ENCODE results near the gene IFIT1. TPM values are rescaled to one million over a fixed set of nuclear protein-coding genes. Genes with fewer than 3 reads are reported as not detected.

IFIT1 gene
- polyA plus RNA-seq, 1 donor (not counting 4 experiments of a cell fraction or from before 2014, with no cell fraction given) = 140 TPM

- peak overlapping the region; percentile 93 for H2AFZ ChIP-seq (ENCODE audit: control insufficient read depth, low read length)
- FAIRE-seq (no peak), DNase-seq (ENCODE audit: low read depth, low spot score) (no peak)
- H3K79me2 ChIP-seq (ENCODE audit: control insufficient read depth, insufficient read depth, low read length) = peaks cover 24% of the 10 kb centered on the region
- TF ChIP-seq, protein P1, sequence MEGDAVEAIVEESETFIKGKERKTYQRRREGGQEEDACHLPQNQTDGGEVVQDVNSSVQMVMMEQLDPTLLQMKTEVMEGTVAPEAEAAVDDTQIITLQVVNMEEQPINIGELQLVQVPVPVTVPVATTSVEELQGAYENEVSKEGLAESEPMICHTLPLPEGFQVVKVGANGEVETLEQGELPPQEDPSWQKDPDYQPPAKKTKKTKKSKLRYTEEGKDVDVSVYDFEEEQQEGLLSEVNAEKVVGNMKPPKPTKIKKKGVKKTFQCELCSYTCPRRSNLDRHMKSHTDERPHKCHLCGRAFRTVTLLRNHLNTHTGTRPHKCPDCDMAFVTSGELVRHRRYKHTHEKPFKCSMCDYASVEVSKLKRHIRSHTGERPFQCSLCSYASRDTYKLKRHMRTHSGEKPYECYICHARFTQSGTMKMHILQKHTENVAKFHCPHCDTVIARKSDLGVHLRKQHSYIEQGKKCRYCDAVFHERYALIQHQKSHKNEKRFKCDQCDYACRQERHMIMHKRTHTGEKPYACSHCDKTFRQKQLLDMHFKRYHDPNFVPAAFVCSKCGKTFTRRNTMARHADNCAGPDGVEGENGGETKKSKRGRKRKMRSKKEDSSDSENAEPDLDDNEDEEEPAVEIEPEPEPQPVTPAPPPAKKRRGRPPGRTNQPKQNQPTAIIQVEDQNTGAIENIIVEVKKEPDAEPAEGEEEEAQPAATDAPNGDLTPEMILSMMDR (optimal IDR thresholded peaks at IDR 0.05 in 1 of 3, IDR thresholded peaks at IDR 0.05 in 1 of 3, conservative IDR thresholded peaks at IDR 0.05 in 1 of 3; ENCODE audit: extremely low read depth in 1 of 3, insufficient read depth in 2 of 3, low read length in 3 of 3) = no peak
- no peak for TF ChIP-seq EZH2 (IDR thresholded peaks at IDR 0.05; ENCODE audit: low read length)
- no peaks in the 10 kb centered on the region for H3K9me3 ChIP-seq (ENCODE audit: control insufficient read depth, low read depth, low read length)
- dilution Hi-C loops (cut with MboI; ENCODE audit: extremely low pct_ligation_motif_present, low sequenced_read_pairs) = no loop called here
- peak overlapping the region; percentile 79 for H3K9ac ChIP-seq (ENCODE audit: control insufficient read depth, extremely low read depth, insufficient read depth, low read length)
- peak overlapping the region; percentile 92 for H3K4me2 ChIP-seq (ENCODE audit: control insufficient read depth, extremely low read depth, insufficient read depth, low read depth, low read length)
- no peaks in the 10 kb centered on the region for H3K9me1 ChIP-seq (ENCODE audit: control insufficient read depth, extremely low read depth, insufficient read depth, low read length)
- H3K4me1 ChIP-seq (ENCODE audit: control insufficient read depth, extremely low read depth, insufficient read depth, low read length) = peaks cover 8% of the 10 kb centered on the region
- H4K20me1 ChIP-seq (ENCODE audit: control insufficient read depth, extremely low read depth, insufficient read depth, low read length) = no peaks in the 10 kb centered on the region
- H3K4me3 ChIP-seq (ENCODE audit: control insufficient read depth in 2 of 3, extremely low read depth in 1 of 3, insufficient read depth in 2 of 3, low read depth in 1 of 3, low read length in 3 of 3) = peak overlapping the region; percentile 63 to 92 (median 83)
- peaks cover 2 to 4% of the 10 kb centered on the region in 2 experiments for H3K36me3 ChIP-seq (ENCODE audit: control insufficient read depth in 2 of 2, extremely low read depth in 1 of 2, insufficient read depth in 2 of 2, low read length in 2 of 2)
- peak overlapping the region; percentile 82 for H3K27ac ChIP-seq (ENCODE audit: control insufficient read depth, insufficient read depth, low read length)
- no peaks in the 10 kb centered on the region for H3K27me3 ChIP-seq (ENCODE audit: control insufficient read depth, extremely low read depth, insufficient read depth, low read length)
These were observed 22.7 kb downstream of the IFIT1 start for GRCh38 chr10:89414879-89415821.

DNA sequence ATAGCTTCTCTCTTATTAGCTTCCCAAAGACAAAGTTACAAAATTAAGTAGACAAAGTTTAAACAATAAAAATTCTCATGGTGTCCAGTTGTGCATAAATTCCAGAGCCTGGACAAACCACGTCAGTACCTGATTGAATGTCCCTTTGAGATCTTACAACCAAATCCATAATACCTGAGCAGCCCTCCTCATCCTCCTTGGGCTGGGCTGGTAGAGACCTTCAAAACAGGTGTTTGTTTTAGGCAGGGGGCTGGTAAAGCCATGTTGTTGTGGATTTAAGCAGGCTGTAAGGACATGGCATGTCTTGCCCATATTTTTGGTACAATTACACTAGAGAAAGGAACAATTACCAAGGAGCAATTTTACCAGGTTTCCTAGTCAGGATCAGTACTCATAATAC, 24.0 kb downstream of the IFIT1 start:
- H2AFZ ChIP-seq (ENCODE audit: control insufficient read depth, low read length) = no peak overlapping the region
- dilution Hi-C loops (cut with MboI; ENCODE audit: extremely low pct_ligation_motif_present, low sequenced_read_pairs) = no loop called here
- peaks cover 24% of the 10 kb centered on the region for H3K79me2 ChIP-seq (ENCODE audit: control insufficient read depth, insufficient read depth, low read length)
- no peak overlapping the region for H3K9ac ChIP-seq (ENCODE audit: control insufficient read depth, extremely low read depth, insufficient read depth, low read length)
- no peaks in the 10 kb centered on the region for H3K27me3 ChIP-seq (ENCODE audit: control insufficient read depth, extremely low read depth, insufficient read depth, low read length)
- H3K9me1 ChIP-seq (ENCODE audit: control insufficient read depth, extremely low read depth, insufficient read depth, low read length) = no peaks in the 10 kb centered on the region
- FAIRE-seq (no peak), DNase-seq (ENCODE audit: low read depth, low spot score) (no peak)
- no peak overlapping the region for H3K4me3 ChIP-seq (ENCODE audit: control insufficient read depth in 2 of 3, extremely low read depth in 1 of 3, insufficient read depth in 2 of 3, low read depth in 1 of 3, low read length in 3 of 3)
- no peaks in the 10 kb centered on the region for H4K20me1 ChIP-seq (ENCODE audit: control insufficient read depth, extremely low read depth, insufficient read depth, low read length)
- H3K36me3 ChIP-seq (ENCODE audit: control insufficient read depth in 2 of 2, extremely low read depth in 1 of 2, insufficient read depth in 2 of 2, low read length in 2 of 2) = peaks cover 2 to 4% of the 10 kb centered on the region in 2 experiments
- H3K27ac ChIP-seq (ENCODE audit: control insufficient read depth, insufficient read depth, low read length) = no peak overlapping the region
- no peak overlapping the region for H3K4me2 ChIP-seq (ENCODE audit: control insufficient read depth, extremely low read depth, insufficient read depth, low read depth, low read length)
- TF ChIP-seq, protein P1 (optimal IDR thresholded peaks at IDR 0.05 in 1 of 3, IDR thresholded peaks at IDR 0.05 in 1 of 3, conservative IDR thresholded peaks at IDR 0.05 in 1 of 3; ENCODE audit: extremely low read depth in 1 of 3, insufficient read depth in 2 of 3, low read length in 3 of 3) = no peak
- TF ChIP-seq EZH2 (IDR thresholded peaks at IDR 0.05; ENCODE audit: low read length) = no peak
- H3K4me1 ChIP-seq (ENCODE audit: control insufficient read depth, extremely low read depth, insufficient read depth, low read length) = peaks cover 14% of the 10 kb centered on the region
- no peaks in the 10 kb centered on the region for H3K9me3 ChIP-seq (ENCODE audit: control insufficient read depth, low read depth, low read length)
